ENCODE results near the gene ELP1.
"Not testable (repeated sequence)": the region's sequence is repeated elsewhere in the genome, so short reads cannot be mapped to it uniquely, and the experiment has no call there.

Gene ELP1

DNA sequence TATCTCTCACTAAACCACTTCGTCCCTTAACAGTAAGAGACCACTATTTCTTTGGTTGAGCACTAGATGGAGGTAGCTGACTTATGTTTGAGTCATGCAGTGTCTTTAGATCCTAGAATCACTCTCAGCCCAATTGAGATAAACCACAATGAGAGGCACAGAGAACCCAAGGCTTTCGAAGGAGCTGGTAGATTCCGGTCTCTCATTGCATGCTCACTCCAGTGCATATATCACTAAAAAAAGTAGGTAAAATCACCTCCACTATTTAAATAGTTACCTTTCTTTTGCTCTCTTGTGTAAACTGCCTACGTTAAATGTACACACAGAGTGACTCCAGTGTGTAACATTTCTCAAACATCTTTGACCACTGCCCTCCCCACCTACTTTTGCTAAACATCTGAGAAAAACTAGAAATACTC is 44.3 kb downstream of the ELP1 start:
- H3K4me3 ChIP-seq (ENCODE audit: low read length) = no peak overlapping the region
- peak; percentile 37 for DNase-seq (ENCODE audit: low read depth)
- TF ChIP-seq, protein P1, sequence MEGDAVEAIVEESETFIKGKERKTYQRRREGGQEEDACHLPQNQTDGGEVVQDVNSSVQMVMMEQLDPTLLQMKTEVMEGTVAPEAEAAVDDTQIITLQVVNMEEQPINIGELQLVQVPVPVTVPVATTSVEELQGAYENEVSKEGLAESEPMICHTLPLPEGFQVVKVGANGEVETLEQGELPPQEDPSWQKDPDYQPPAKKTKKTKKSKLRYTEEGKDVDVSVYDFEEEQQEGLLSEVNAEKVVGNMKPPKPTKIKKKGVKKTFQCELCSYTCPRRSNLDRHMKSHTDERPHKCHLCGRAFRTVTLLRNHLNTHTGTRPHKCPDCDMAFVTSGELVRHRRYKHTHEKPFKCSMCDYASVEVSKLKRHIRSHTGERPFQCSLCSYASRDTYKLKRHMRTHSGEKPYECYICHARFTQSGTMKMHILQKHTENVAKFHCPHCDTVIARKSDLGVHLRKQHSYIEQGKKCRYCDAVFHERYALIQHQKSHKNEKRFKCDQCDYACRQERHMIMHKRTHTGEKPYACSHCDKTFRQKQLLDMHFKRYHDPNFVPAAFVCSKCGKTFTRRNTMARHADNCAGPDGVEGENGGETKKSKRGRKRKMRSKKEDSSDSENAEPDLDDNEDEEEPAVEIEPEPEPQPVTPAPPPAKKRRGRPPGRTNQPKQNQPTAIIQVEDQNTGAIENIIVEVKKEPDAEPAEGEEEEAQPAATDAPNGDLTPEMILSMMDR (conservative IDR thresholded peaks at IDR 0.05; ENCODE audit: low read length) = peak; percentile 42

DNA sequence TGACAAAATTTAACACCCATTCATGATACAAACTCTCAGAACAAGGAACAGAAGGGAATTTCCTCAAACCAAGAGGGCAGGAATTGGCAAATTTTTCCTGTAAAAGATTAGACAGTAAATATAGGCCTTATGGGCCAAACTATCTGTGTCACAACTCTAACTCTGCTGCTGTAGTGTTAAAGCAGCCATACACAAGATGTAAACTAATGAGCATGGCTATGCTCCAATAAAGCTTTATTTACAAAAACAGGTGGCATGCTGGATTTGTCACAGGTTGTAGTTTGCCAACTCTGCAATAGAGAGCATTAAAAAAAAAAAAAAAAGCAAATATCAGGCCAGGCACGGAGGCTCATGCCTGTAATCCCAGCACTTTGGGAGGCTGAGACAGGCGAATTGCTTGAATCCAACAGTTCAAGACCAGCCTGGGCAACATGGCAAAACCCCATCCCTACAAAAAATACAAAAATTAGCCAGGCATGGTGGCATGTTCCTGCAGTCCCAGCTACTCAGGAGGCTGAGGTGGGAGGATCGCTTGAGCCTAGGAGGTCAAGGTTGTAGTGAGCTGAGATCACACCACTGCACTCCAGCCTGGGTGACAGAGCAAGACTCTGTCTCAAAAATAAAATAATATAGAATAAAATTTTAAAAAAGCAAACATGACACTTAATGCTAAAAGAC is 47.2 kb downstream of the ELP1 start:
- not testable (repeated sequence) for H3K4me3 ChIP-seq (ENCODE audit: low read length); DNase-seq (ENCODE audit: low read depth)

DNA sequence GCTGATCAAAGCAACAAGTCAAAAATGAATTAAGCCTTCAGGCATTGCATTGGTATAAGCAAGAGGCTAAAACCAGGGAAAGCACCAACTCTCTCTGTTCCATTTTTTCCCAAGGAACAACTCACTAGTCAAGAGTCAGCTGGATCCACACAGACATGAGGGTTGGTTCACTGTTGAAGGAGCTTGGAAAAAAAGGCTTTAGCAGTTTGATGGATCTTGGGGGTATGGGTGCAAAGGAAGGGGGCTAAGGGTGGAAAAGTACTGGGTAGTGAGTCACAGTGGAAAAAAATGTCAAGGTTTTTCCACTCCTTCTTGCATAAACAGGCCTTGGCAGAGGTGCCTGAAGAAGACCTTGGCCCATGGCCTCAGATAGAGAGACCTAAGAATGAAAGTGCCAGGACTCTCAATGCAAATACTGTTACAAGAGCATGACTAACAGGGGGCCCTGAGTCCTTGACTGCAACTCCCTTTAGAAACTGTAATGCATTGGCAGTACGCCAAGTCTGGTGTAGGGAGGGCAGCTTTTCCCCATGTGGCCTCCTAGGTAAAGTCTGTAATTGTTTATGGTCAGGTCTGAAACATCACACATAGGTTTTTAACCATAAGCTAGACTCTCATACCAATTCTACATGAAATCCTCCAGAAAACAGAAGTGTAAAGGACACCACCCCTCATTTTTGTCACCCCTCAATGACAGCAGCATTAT is 48.1 kb downstream of the ELP1 start:
- no peak overlapping the region for H3K4me3 ChIP-seq (ENCODE audit: low read length)
- peak; percentile 51 for DNase-seq (ENCODE audit: low read depth)
- TF ChIP-seq, protein P1 (conservative IDR thresholded peaks at IDR 0.05; ENCODE audit: low read length) = no peak

DNA sequence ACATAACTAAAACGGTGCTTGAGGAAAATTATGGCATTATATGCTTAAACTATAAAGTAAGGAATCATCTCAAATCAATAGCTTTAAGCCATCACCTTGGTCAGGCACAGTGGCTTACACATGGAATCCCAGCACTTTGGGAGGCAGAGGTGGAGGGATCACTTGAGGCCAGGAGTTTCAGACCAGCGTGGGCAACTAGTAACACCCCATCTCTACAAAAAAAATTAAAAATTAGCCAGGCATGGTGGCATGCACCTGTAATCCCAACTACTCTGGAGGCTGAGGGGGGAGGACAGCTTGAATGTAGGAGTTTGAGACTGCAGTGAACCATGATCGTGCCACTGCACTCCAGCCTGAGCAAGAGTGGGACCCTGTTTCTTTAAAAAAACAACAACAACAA is 49.2 kb downstream of the ELP1 start:
- TF ChIP-seq, protein P1 (conservative IDR thresholded peaks at IDR 0.05; ENCODE audit: low read length) = no peak
- H3K4me3 ChIP-seq (ENCODE audit: low read length) = no peak overlapping the region
- no peak for DNase-seq (ENCODE audit: low read depth)

DNA sequence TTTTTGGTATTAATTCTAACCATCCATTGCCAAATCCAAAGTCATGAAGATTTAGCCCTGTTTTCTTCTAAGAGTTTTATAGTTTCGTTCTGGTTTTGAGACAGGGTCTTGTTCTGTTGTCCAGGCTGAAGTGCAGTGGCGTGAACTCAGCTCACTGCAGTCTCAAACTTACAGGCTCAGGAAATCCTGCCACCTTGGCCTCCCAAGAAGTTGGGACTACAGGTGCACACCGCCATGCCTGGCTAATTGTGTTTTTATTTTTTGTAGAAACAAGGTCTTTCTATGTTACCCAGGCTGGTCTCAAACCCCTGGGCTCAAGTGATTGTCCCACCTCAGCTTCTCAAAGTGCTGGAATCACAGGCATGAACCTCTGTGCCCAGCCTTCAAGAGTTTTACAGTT is 50.8 kb downstream of the ELP1 start:
- DNase-seq (ENCODE audit: low read depth) = no peak
- H3K4me3 ChIP-seq (ENCODE audit: low read length) = no peak overlapping the region
- TF ChIP-seq, protein P1 (conservative IDR thresholded peaks at IDR 0.05; ENCODE audit: low read length) = no peak

DNA sequence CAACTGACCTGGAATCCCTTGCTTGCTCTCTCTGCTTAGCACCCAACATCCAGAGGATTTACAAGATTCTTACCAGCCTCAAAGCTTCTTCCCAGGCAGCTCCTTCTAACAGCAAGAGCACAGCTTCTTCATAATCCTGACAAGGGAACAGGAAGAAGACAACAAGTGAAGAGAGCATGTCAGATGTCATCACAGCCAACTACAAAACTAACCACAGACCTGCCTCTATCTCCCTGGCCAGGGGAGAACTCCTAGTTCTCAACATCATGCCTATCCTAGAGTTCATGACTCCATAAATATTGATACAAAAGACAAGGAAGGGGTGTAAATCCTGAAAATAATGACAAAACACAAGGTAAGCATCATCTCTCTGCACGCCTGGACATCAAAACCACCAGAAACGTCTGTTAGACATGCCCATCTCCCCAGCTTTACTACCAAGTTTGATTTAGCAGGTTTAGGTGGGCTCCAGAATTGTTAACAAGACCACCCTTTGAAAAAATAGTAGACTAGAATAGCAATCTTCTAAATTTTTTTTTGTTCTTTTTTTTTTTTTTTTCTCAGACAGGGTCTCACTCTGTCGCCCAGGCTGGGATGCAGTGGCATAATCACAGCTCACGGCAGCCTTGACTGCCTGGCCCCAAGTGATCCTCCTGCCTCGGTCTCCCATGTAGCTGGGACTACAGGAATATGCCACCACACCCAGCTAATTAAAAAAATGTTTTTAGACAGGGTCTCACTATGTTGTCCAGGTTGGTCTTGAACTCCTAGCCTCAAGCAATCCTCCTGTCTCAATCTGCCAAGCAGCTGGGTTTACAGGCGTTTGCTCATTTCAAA is 51.7 kb downstream of the ELP1 start:
- H3K4me3 ChIP-seq (ENCODE audit: low read length) = no peak overlapping the region
- no peak for DNase-seq (ENCODE audit: low read depth)
- TF ChIP-seq, protein P1 (conservative IDR thresholded peaks at IDR 0.05; ENCODE audit: low read length) = no peak

DNA sequence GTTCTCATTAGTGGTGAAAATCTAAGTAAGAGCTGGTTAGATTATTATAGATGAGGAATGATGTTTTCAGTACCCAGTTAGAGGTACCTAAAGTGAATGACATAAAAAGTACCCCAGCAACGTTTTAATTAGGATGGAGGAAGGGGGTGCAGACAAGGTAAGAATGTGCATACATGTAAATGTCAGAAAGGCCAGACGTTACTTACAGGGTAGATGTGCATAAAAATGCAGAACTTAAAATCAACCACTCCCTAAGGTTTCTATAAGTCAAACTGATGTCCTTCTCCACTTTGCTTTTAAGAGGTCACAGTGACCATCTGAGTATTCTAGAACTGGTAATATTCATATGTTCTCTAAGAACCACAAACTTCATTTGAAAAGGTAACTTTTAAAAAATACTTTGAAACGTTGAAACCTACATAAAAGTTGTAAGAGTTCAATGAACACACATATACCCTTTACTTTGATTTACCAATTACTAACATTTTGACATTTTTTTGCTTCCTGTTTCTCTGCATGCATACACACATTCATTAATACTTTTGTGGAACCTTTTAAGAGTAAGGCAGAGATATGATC is 53.1 kb downstream of the ELP1 start:
- no peak overlapping the region for H3K4me3 ChIP-seq (ENCODE audit: low read length)
- no peak for DNase-seq (ENCODE audit: low read depth)
- TF ChIP-seq, protein P1 (conservative IDR thresholded peaks at IDR 0.05; ENCODE audit: low read length) = no peak

Data from AG10803 (cell line).